Cardiac septum (tissue), 1 donor: ENCODE results near the gene SDHAF3. TPM values are rescaled to one million over a fixed set of nuclear protein-coding genes. Genes with fewer than 3 reads are reported as not detected.

Experiments used
- DNase-seq: peaks from one replicate; pipeline ENCODE4 v3.0.0-alpha.2; 2020; ENCODE audit warnings: low spot score
- intact Hi-C: fragments of 100-400 bp; cut with DNase I; formaldehyde crosslinking; loops from one replicate; pipeline ENCODE4 v1.14.0; 2022
- total RNA-seq: library from RNA; stranded (reverse); fragmentation: NEBNext Ultra II Directional; extraction: Animal tissue kit (Norgen Biotek cat#: 25700); gene quantifications from one replicate; pipeline ENCODE4 v1.2.1, GENCODE V29; 2021
- donor health status: DM: no; HTN: no; CAD: no.

Gene SDHAF3
- total RNA-seq, 1 donor from 2014 or later = 12.8 TPM

DNA sequence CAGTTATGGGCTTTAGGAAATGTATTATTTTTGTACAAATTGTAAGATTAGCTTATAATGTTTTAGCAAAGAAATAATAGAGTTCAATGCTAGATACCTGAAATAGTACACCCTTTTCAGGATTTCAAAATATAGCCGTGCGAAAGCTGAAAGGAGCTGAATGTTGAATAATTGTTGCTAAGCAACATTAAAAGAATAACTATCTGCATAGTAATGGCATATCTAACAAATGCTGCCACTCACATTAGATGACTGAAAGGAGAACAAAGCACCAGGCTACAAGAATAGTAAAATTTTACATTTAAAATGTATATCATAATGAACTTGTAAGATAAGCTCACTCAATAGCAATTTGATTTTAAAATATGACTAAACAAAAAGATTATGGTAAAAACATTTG lies 82.5 kb downstream of the SDHAF3 start:
- DNase-seq = no peak
- intact Hi-C loops = no loop called here

DNA sequence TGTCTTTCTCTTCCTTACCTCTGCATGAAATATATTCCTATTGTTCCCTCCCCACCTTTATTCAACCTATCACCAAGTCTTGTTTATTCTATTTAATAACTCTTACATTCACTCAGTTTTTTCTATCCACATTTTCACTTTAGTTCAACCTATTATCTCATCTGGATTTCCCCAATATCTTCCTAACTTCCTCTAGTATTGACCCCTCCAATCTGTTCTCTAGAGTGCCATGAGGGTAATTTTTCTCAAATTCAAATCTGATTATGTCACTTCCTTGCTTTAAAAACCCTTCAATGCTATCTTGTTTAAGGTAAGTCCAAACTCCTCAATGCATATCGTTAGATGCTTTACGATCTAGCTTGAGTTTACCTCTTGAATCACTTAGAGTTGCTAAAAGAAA lies 86.5 kb downstream of the SDHAF3 start:
- intact Hi-C loops = no loop called here
- no peak for DNase-seq

DNA sequence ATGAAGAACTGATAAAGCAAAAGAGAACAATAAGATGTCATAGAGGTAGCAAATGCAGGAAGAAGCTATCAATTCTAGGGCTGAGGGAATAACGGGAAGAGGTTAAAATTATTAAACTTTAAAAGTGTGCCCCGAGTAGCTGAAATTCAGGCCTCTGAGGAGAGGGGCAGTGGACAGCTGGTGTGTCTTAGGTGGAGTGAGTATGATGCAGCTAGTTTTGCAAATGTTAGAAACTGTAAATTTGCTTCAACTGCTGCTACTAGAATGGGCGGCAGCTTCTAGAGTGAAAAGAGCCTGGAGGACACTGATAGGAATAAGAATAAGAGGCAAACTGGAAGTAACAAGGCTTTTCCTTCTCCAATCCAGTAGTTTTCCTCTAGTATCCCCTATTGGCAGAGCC lies 87.3 kb downstream of the SDHAF3 start:
- no peak for DNase-seq
- intact Hi-C loops = no loop called here

DNA sequence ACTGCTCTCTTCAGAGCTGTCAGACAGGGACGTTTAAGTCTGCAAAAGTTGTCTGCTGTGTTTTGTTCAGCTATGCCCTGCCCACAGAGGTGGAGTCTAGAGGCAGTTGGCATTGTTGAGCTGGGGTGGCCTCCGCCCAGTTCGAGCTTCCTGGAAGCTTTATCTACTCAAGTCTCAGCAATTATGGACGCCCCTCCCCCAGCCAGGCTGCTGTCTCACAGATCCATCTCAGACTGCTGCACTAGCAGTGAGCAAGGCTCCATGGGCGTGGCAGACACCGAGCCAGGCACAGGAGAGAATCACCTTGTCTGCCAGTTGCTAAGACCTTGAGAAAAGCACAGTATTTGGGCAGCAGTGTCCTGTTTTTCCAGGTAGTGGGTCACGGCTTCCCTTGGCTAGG lies 98.1 kb downstream of the SDHAF3 start:
- no peak for DNase-seq

DNA sequence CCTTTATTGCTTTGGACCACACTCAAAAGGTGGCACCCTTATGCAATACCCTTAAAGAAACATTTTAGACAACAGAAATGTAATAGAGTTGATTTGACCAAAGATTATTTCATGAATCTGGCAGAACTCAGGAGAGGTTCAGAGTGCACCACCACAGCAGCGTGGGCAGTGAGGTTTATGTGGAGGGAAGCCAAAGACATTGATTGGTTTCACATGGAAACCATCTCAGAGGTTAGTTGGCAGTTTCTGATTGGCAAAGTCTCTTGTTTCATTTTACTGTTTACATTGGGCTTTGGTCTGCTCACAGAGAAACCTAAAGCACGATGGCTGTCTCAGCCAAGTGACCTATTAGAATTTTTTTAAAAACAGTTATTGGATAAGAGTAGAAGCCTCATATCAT lies 101.3 kb downstream of the SDHAF3 start:
- intact Hi-C loops = no loop called here
- DNase-seq = no peak

More for the DNA sequence above, 98.1 kb downstream of the SDHAF3 start:
- intact Hi-C loops = no loop called here

DNA sequence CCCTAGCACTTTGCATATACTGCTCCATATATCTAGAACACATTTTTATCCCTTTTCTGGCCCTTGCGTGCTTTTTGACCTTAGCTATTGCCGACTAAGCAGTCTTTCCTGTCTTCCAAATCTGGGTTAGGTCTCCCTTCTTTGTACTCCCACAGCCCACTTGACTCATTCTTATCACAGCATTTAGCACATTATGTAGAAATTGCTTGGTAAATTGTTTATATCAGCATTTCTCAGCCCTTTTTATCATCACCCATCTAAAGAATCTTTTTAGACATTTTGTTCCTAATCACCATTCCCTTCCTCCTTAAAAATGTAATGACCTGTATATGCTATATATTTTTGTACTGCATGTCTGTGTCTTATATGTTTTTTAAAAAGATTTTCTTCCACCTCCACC lies 101.7 kb downstream of the SDHAF3 start:
- no peak for DNase-seq
- intact Hi-C loops = no loop called here

DNA sequence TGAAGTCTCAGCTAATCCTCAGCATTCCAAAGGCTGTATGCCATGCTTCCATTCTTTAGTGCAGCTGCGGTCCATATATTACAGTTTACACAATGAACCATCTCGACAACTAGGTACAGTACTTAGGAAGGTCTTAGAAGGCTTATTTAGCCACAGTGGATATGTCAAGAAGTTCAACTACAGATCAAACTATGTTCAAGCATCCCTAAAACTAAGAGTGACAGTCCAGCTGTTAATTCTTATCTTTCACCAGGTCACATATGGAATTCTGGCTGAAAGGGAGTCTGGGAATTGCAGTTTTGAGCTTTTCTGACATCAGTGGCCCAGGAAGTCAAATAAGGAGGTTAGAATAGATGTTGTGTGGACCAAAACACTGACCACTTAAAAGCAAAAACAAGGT lies 106.8 kb downstream of the SDHAF3 start:
- intact Hi-C loops = no loop called here
- no peak for DNase-seq

DNA sequence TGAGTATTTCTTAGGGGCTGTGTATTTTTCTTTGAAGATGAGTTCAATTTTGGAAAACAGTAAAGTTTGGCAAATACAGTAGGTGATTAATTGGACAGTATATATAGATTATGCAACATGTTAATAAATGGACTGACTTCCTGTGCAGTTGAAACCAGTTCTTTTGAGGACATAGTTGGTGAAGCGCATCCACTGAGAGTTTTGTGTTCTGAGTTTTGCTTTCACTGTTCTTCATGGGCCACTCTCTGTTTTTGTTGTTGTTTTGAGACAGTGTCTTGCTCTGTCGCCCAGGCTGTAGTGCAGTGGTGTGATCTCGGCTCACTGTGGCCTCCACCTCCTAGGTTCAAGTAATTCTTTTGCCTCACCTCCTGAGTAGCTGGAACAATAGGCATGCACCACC lies 109.0 kb downstream of the SDHAF3 start:
- intact Hi-C loops = no loop called here
- no peak for DNase-seq

Other genes starting within 250 kb of the SDHAF3 start
- gene DLX6, start 112.1 kb upstream of the SDHAF3 start, total RNA-seq = not detected
- 0.22 TPM for gene DLX5, start 92.9 kb upstream of the SDHAF3 start, total RNA-seq